GM21529 (cell line): ENCODE measurements around the gene PMS1.
A peak's percentile ranks its signal among the peaks of the same experiment; 100 is the strongest.
"Not testable (repeated sequence)": the region's sequence is repeated elsewhere in the genome, so short reads cannot be mapped to it uniquely, and the experiment has no call there.

Experiments
- ATAC-seq: cut with Tn5 transposase; IDR thresholded peaks from one replicate; pipeline ENCODE4 v1.9.1; 2021; ENCODE audit not compliant: unreplicated experiment

The PMS1 gene

GRCh38 chr2:189783927-189784867 lies at the start of gene PMS1, which contains the start of gene ORMDL1:
Gene PMS1, plus strand, starts transcription at chr2:189784450. Its CDS starts 7,360 bp downstream, at chr2:189791810.
Gene ORMDL1, minus strand, starts transcription at chr2:189784339. Its CDS starts 1,744 bp downstream, at chr2:189782595.
- peak; percentile 92 for ATAC-seq

GRCh38 chr2:189751080-189751658 lies 33.1 kb upstream of the PMS1 start:
- peak; percentile 82 for ATAC-seq

- no peak for ATAC-seq
These were observed 27.8 kb upstream of the PMS1 start for GRCh38 chr2:189756311-189756952.

GRCh38 chr2:189760154-189760553 lies 24.1 kb upstream of the PMS1 start:
- not testable (repeated sequence) for ATAC-seq

- ATAC-seq, result no peak
These were observed 22.1 kb upstream of the PMS1 start for GRCh38 chr2:189762229-189762550.

GRCh38 chr2:189762551-189763298 lies 21.5 kb upstream of the PMS1 start, which contains the start of gene OSGEPL1:
Gene OSGEPL1, minus strand, starts transcription at chr2:189762792. Its CDS starts 1,152 bp downstream, at chr2:189761640.
- ATAC-seq, result peak; percentile 96

- ATAC-seq, result no peak
These were observed 20.2 kb upstream of the PMS1 start for GRCh38 chr2:189763908-189764661.

GRCh38 chr2:189770590-189771322 lies 13.5 kb upstream of the PMS1 start:
- ATAC-seq, result no peak

GRCh38 chr2:189772212-189772611 lies 12.0 kb upstream of the PMS1 start:
- ATAC-seq, result no peak

GRCh38 chr2:189782221-189782671 lies 2.0 kb upstream of the PMS1 start:
- ATAC-seq, result no peak

GRCh38 chr2:189783451-189783926 lies 761 bp upstream of the PMS1 start:
- ATAC-seq, result peak; percentile 15

- ATAC-seq, result peak; percentile 59
These were observed 7.2 kb downstream of the PMS1 start for GRCh38 chr2:189791338-189792042.

- ATAC-seq, result no peak
These were observed 10.1 kb downstream of the PMS1 start for GRCh38 chr2:189794310-189794709.

GRCh38 chr2:189797902-189798301 lies 13.7 kb downstream of the PMS1 start:
- ATAC-seq, result no peak

GRCh38 chr2:189798312-189799029 lies 14.2 kb downstream of the PMS1 start:
- peak; percentile 85 for ATAC-seq

- no peak for ATAC-seq
These were observed 14.7 kb downstream of the PMS1 start for GRCh38 chr2:189799030-189799331.

GRCh38 chr2:189799531-189799930 lies 15.3 kb downstream of the PMS1 start:
- no peak for ATAC-seq

GRCh38 chr2:189802396-189802912 lies 18.2 kb downstream of the PMS1 start:
- ATAC-seq, result no peak
